Measurements from ENCODE around the gene CFAP70.

The CFAP70 gene

GRCh38 chr10:73358331-73359279, at the start of gene CFAP70:
Gene CFAP70 (minus strand): TSS chr10:73358864. CDS start chr10:73354796, 4,068 bp downstream.
- TF ChIP-seq, protein P1, sequence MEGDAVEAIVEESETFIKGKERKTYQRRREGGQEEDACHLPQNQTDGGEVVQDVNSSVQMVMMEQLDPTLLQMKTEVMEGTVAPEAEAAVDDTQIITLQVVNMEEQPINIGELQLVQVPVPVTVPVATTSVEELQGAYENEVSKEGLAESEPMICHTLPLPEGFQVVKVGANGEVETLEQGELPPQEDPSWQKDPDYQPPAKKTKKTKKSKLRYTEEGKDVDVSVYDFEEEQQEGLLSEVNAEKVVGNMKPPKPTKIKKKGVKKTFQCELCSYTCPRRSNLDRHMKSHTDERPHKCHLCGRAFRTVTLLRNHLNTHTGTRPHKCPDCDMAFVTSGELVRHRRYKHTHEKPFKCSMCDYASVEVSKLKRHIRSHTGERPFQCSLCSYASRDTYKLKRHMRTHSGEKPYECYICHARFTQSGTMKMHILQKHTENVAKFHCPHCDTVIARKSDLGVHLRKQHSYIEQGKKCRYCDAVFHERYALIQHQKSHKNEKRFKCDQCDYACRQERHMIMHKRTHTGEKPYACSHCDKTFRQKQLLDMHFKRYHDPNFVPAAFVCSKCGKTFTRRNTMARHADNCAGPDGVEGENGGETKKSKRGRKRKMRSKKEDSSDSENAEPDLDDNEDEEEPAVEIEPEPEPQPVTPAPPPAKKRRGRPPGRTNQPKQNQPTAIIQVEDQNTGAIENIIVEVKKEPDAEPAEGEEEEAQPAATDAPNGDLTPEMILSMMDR (conservative IDR thresholded peaks at IDR 0.05; ENCODE audit: low read depth) = no peak
- ChIA-PET POLR2A (ENCODE audit: low non-redundant PET) (no interaction called here), CTCF (interaction anchor here (0.6 to 1.2 kb wide), 3 partner anchors 17 to 102 kb away, joined by 3 to 4 read pairs (median 3); no protein-coding TSS in a partner anchor)
- DNase-seq (ENCODE audit: low spot score) = peak; percentile 99
- H3K27ac ChIP-seq = peak within 1 kb of the TSS; percentile 62

DNA sequence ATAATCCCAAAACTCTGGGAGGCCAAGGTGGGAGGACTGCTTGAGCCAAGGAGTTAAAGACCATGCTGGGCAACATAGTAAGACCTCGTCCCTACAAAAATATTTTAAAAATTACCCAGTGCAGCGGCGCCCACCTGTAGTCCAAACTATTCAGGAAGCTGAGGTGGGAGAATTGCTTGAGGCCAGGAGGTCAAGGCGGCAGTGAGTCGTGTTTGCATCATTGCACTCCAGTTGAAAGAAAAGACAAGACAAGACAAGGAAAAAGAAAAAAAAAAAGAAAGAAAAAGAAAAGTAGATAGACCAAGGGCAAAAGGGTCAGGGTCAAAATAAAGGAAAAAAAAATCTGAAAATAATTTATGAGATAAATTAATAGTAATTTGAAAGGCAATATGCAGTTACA, 49.4 kb upstream of the CFAP70 start:
- TF ChIP-seq, protein P1 (conservative IDR thresholded peaks at IDR 0.05; ENCODE audit: low read depth) = no peak
- DNase-seq (ENCODE audit: low spot score) = no peak
- CTCF ChIA-PET = no interaction called here
- POLR2A ChIA-PET (ENCODE audit: low non-redundant PET) = no interaction called here
- H3K27ac ChIP-seq = no peak overlapping the region

- POLR2A ChIA-PET (ENCODE audit: low non-redundant PET) = no interaction called here
- TF ChIP-seq, protein P1 (conservative IDR thresholded peaks at IDR 0.05; ENCODE audit: low read depth) = no peak
- DNase-seq (ENCODE audit: low spot score) = no peak
- CTCF ChIA-PET = interaction anchor here (0.6 kb wide), 1 partner anchor 299 kb away, joined by 3 read pairs; no protein-coding TSS in a partner anchor
- no peak overlapping the region for H3K27ac ChIP-seq
Measured at GRCh38 chr10:73407495-73407894, 48.8 kb upstream of the CFAP70 start.

GRCh38 chr10:73406846-73407245, 48.2 kb upstream of the CFAP70 start:
- DNase-seq (ENCODE audit: low spot score) = no peak
- ChIA-PET POLR2A (ENCODE audit: low non-redundant PET) (no interaction called here), CTCF (interaction anchor here (0.6 kb wide), 2 partner anchors 300 to 747 kb away, joined by 3 read pairs; no protein-coding TSS in a partner anchor)
- H3K27ac ChIP-seq = no peak overlapping the region
- TF ChIP-seq, protein P1 (conservative IDR thresholded peaks at IDR 0.05; ENCODE audit: low read depth) = no peak

DNA sequence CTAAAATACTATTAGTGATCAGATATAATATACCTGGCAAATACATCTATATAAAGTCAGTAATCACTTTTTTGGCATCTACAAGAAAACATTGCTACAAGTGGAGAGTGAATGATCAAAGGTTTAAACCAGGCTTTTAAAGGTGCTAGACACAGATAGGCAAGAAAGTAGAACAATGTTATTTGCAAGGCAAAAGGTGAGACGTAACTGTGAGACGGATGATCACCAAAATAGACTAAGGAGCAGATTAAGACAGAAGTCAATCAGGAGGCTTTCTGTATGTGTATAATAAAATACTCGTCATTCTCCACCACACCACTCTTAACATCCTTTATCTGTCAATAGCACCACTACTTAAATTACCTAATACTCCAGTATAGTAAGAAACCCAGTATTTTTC, 46.9 kb upstream of the CFAP70 start:
- no peak for DNase-seq (ENCODE audit: low spot score)
- ChIA-PET CTCF (no interaction called here), POLR2A (ENCODE audit: low non-redundant PET) (no interaction called here)
- TF ChIP-seq, protein P1 (conservative IDR thresholded peaks at IDR 0.05; ENCODE audit: low read depth) = no peak
- no peak overlapping the region for H3K27ac ChIP-seq

GRCh38 chr10:73404690-73405089, 46.0 kb upstream of the CFAP70 start:
- H3K27ac ChIP-seq = 0 out of 2 replicates have a peak overlapping the region, but pooled peaks have one; percentile 5
- no peak for DNase-seq (ENCODE audit: low spot score)
- POLR2A ChIA-PET (ENCODE audit: low non-redundant PET) = no interaction called here
- TF ChIP-seq, protein P1 (conservative IDR thresholded peaks at IDR 0.05; ENCODE audit: low read depth) = no peak
- CTCF ChIA-PET = no interaction called here

Data from RWPE1 (cell line).